ENCODE measurements around the gene NCOA6.

DNA sequence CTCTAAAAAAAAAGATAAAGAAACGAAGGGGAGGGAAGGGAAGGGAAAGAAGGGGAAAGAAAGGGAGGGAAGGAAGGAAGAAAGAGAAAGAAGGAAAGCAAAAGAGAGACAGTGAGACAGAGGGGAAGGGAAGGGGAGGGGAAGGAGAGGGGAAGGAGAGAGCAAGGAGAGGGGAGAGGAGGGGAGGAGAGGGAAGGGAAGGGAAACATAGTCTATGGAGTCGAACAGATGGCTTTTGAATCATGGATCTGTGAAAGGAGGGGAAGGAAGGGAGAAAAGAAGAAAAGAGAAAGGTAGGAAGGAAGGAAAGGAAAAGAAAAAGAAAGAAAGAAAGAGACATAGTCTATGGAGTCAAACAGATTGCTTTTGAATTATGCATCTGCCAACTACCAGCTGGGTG lies 16.7 kb upstream of the NCOA6 start:
- TF ChIP-seq POLR2A (IDR thresholded peaks at IDR 0.05; ENCODE audit: low read length) (no peak), GATA1 (IDR thresholded peaks at IDR 0.05; ENCODE audit: low read depth, low read length) (no peak)
